GM12891 (cell line): ENCODE measurements around the gene PLIN3.
"Not testable (repeated sequence)": the region's sequence is repeated elsewhere in the genome, so short reads cannot be mapped to it uniquely, and the experiment has no call there.

ENCODE experiments used
- DNase-seq: peaks from one replicate; pipeline ENCODE4 v3.0.0; 2011; ENCODE audit warnings: low spot score; ENCODE audit not compliant: insufficient read length
- FAIRE-seq: peaks from 2 replicates; lab custom pipeline; 2011; peaks lifted over from hg19 to GRCh38; lab: Jason Lieb, UNC
- PAX5 ChIP-seq: IDR thresholded peaks from 2 replicates; pipeline ENCODE4 v1.6.1; 2011; ENCODE audit warnings: low read length, moderate library complexity, mild to moderate bottlenecking; ENCODE audit not compliant: insufficient read depth, severe bottlenecking
- POLR2A ChIP-seq: IDR thresholded peaks from 2 replicates; pipeline ENCODE4 v1.6.1; 2011; ENCODE audit warnings: low read depth, low read length, control low read depth
- POLR2AphosphoS5 ChIP-seq: IDR thresholded peaks from 2 replicates; pipeline ENCODE4 v1.6.1; 2011; ENCODE audit warnings: low read depth, low read length, control low read depth
- POU2F2 ChIP-seq: IDR thresholded peaks from 2 replicates; pipeline ENCODE4 v1.6.1; 2011; ENCODE audit warnings: low read depth, mild to moderate bottlenecking, control low read depth, low read length, moderate library complexity
- SPI1 ChIP-seq: IDR thresholded peaks from 2 replicates; pipeline ENCODE4 v1.6.1; 2011; ENCODE audit warnings: low read depth, low read length, control low read depth
- TAF1 ChIP-seq: IDR thresholded peaks from 2 replicates; pipeline ENCODE4 v1.6.1; 2011; ENCODE audit warnings: low read depth, low read length, control low read depth

PLIN3 gene

DNA sequence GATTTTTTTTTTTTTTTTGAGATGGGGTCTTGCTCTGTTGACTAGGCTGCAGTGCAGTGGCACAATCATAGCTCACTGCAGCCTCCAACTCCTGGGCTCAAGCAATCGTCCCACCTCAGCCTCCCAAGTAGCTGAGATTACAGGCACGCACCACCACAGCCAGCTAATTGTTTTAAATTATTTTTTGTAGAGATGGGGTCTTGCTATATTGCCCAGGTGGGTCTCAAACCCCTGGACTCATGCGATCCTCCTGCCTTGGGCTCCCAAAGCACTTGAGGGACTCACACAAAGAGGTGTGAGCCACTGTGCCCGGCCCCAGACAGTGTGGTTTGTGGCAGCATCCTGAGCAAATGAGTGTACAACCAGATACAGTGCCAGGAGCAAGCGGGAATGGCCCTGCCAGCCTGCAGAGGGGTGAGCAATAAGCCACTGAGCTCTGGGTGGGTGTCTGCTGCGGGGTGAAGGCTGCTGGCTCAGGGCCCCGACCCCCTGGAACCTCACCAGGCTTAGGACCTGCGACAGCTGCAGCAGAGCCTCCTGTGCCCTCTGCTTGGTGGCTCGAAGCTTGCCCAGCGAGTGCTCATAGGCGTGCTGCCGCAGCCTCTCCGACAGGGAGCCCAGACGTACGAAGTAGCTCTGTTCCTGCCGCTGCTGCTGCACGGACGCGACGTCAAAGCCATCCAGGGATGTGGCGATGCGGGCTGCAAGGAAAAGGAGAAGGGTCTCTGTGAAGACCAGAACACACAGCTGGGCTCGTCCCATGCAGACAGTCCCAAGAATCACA is 20.1 kb downstream of the PLIN3 start:
- FAIRE-seq: no peak
- TF ChIP-seq POLR2A: no peak
- DNase-seq: no peak

DNA sequence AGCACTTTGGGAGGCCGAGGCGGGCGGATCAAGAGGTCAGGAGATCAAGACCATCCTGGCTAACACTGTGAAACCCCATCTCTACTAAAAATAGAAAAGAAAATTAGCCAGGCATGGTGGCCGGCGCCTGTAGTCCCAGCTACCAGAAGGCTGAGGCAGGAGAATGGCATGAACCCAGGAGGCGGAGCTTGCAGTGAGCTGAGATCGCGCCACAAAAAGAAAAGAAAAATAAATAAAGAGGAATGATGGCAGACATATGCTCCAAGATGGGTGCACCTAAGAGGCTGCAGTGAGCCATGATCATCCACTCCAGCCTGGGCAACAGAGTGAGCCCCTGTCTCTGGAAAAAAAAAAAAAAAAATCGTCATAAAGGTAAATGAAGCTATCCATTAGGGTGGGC is 21.5 kb downstream of the PLIN3 start:
- not testable (repeated sequence) for FAIRE-seq, DNase-seq

DNA sequence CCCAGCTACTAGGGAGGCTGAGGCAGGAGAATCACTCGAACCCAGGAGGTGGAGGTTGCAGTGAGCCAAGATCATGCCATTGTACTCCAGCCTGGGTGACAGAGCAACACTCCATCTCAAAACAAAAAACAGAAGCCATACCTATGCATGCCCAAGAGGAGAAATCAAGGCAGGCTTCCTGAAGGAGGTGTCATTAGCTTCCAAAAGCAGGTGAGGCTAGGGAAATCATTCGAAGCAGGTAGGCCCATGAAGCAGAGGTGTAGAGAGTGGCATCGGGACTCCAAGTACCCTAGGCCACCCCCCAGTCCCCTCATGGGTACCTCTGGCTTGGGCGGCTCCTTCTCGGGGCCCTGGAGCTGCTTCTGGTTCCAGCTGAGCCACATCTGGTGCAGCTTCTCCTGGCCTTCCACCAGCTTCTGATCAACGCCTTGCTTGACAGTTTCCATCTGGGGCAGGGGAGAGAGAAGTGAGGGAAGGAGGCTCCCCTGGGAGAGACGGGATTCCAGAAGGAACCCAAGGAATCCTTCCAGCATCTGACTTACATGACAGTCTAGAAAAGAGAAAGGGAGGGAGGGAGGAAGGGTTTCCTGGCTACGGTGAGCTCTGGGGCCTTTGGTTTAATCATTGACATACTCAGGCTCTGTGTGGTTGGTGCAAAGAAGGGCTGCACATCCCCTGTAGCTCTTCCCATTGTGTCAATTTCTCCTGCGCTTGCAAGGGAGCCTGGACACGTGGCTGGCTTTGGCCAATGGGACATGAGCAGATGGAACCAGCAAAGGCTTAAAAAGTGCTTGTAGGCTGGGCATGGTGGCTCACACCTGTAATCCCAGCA is 22.9 kb downstream of the PLIN3 start:
- TF ChIP-seq PAX5: no peak
- no peak for FAIRE-seq
- DNase-seq: no peak

- DNase-seq (no peak), FAIRE-seq (no peak)
- TF ChIP-seq POU2F2: no peak
- TF ChIP-seq PAX5: no peak
- TF ChIP-seq POLR2A: no peak
- TF ChIP-seq SPI1: no peak
- TF ChIP-seq POLR2AphosphoS5: no peak
- no peak for TF ChIP-seq TAF1
Measured at GRCh38 chr19:4843647-4843965, 23.9 kb downstream of the PLIN3 start.

DNA sequence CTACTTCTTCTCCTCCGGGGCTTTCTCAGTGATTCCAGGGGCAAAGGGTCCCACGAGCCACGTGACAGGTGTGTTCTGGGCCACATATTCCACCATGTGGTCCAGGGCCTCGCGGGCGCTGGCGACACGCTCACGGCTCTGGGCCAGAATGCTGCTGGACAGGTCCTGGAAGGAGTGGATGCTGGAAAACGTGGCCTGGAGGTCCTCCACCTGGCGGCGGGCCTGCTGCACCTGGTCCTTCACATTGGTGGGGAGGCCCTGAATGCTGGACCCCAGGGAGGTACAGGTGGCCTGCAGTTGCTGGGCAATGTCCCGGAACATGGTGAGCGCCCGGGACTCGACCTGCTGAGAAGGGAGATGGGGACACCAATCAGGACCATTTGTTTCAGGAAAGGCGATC is 28.3 kb downstream of the PLIN3 start:
- FAIRE-seq (no peak), DNase-seq (no peak)
- no peak for TF ChIP-seq TAF1
- no peak for TF ChIP-seq POLR2A
- TF ChIP-seq POLR2AphosphoS5: no peak
- no peak for TF ChIP-seq PAX5
- TF ChIP-seq SPI1: no peak
- no peak for TF ChIP-seq POU2F2

GRCh38 chr19:4832776-4833175 is 34.7 kb downstream of the PLIN3 start:
- DNase-seq: no peak
- no peak for FAIRE-seq
- no peak for TF ChIP-seq POU2F2
- TF ChIP-seq TAF1: no peak
- no peak for TF ChIP-seq SPI1
- no peak for TF ChIP-seq POLR2AphosphoS5
- TF ChIP-seq POLR2A: no peak
- TF ChIP-seq PAX5: no peak

DNA sequence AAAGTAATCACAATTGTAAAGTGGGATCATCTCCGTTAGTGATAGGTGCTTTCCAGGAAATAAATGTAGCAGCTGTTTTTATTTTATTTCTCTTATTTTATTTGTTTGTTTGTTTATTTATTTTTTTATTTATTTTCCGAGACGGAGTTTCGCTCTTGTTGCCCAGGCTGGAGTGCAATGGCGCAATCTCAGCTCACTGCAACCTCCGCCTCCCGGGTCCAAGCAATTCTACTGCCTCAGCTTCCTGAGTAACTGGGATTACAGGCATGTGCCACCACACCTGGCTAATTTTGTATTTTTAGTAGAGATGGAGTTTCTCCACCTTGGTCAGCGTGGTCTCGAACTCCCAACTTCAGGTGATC is 35.5 kb downstream of the PLIN3 start:
- DNase-seq, FAIRE-seq: not testable (repeated sequence)

- FAIRE-seq (peak; percentile 87), DNase-seq (peak; percentile 59)
- peak; percentile 19; the same call in 1 of the 2 replicates for TF ChIP-seq SPI1
- TF ChIP-seq PAX5: peak; percentile 6
- peak; percentile 48; the same call in 1 of the 2 replicates for TF ChIP-seq POLR2AphosphoS5
- TF ChIP-seq POLR2A: peak; percentile 47
- TF ChIP-seq TAF1: 0 out of 2 replicates have a peak, but pooled peaks have one; percentile 20
- TF ChIP-seq POU2F2: no peak
Measured at GRCh38 chr19:4831304-4831978, 36.0 kb downstream of the PLIN3 start, which contains the start of gene TICAM1. Gene TICAM1, minus strand, starts transcription at chr19:4831712. Its CDS starts 13,335 bp downstream, at chr19:4818377.

GRCh38 chr19:4830768-4831265 is 36.6 kb downstream of the PLIN3 start:
- FAIRE-seq (peak; percentile 69), DNase-seq (no peak)
- TF ChIP-seq POLR2AphosphoS5 (no peak), POU2F2 (no peak), SPI1 (no peak), TAF1 (no peak), PAX5 (no peak), POLR2A (no peak)

DNA sequence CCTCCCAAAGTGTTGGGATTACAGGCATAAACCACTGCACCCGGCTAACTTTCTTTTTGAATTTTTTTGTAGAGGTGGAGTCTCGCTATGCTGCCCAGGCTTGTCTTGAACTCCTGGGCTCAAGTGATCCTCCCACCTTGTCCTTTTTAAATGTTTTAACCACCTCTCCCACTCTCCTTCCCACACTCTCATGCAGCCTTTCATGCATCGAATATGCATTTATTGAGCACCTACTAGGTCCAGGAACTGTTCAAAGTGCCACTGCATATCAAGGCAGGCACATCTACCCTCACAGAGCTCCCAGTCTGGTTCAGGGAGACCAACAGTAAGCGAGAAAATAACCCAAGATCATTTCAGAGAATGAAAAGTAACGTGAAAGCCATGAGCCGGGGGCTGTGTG is 37.1 kb downstream of the PLIN3 start:
- DNase-seq (no peak), FAIRE-seq (peak; percentile 41)
- TF ChIP-seq POU2F2 (no peak), POLR2A (no peak), PAX5 (no peak), SPI1 (no peak), TAF1 (no peak), POLR2AphosphoS5 (no peak)
